HCT116 (cell line): ENCODE measurements around the gene MSI2. TPM values are rescaled to one million over a fixed set of nuclear protein-coding genes. Genes with fewer than 3 reads are reported as not detected.

Source experiments
- ATAC-seq: fragments of 200-7000 bp; cut with Tn5 transposase; 2 replicates; pipeline ENCODE4 v1.9.1; 2020; ENCODE audit warnings: mild to moderate bottlenecking, moderate library complexity
- BruUV-seq: library from RNA; stranded (reverse); fragments of 400-500 nt; replicated peaks from 2 replicates; lab custom pipeline; 2021; lab: Mats Ljungman, UMichigan
- CTCF ChIA-PET: fragments of 300-600 bp; sonication (Branson Sonifier 250); formaldehyde crosslinking; loops from one replicate; lab custom pipeline; 2021; ENCODE audit warnings: antibody characterized with exemption; lab: Charles Lee
- POLR2A ChIA-PET: fragments of 300-600, 350-600 bp; sonication (Branson Sonifier 250); formaldehyde crosslinking; loops from one replicate; lab custom pipeline; 2021; ENCODE audit warnings: antibody characterized with exemption; lab: Charles Lee
- RAD21 ChIA-PET, 2 experiments: fragments of 300-600 bp; sonication (Branson Sonifier 250); formaldehyde crosslinking; loops; one replicate each; lab custom pipeline; 2023; ENCODE audit warnings: low total read pairs in 2 of 2; ENCODE audit not compliant: uncharacterized antibody in 2 of 2, unreplicated experiment in 2 of 2, low non-redundant PET in 1 of 2; lab: Charles Lee
- DNase-seq: peaks from one replicate; pipeline ENCODE4 v3.0.0-alpha.2; 2010; ENCODE audit warnings: low read depth, low spot score
- H2AFZ ChIP-seq: fragments of 200-600 bp; shearing (Covaris generic), sonication (generic); 2 replicates; pipeline ENCODE4 v1.6.1; 2017; ENCODE audit warnings: low read depth, mixed run types, mixed read lengths, antibody characterized with exemption, low read length; ENCODE audit not compliant: poor library complexity, severe bottlenecking
- H3K27ac ChIP-seq: 2 replicates; pipeline ENCODE4 v1.5.1; 2012; ENCODE audit warnings: low read depth, low read length
- H3K27me3 ChIP-seq: fragments of 200-600 bp; sonication (generic); 2 replicates; pipeline ENCODE4 v1.6.1; 2016; ENCODE audit warnings: mixed run types, low read length, mixed read lengths; ENCODE audit not compliant: insufficient read depth
- H3K36me3 ChIP-seq, 2 experiments: fragments of 200-500 bp in 1 of 2; fragments of 200-600 bp in 1 of 2; sonication (Bioruptor generic) in 1 of 2; sonication (generic) in 1 of 2; 2 replicates each; pipeline versions ENCODE4 v1.5.1 to v1.6.1; 2014 to 2016; ENCODE audit warnings: low read length in 2 of 2, inconsistent platforms in 1 of 2, mixed read lengths in 1 of 2, mixed run types in 1 of 2; ENCODE audit not compliant: insufficient read depth in 2 of 2, control insufficient read depth in 1 of 2
- H3K4me1 ChIP-seq, 2 experiments: fragments of 200-600 bp in 1 of 2; sonication (generic) in 1 of 2; 2 replicates each; pipeline versions ENCODE4 v1.5.1 to v1.6.1; 2012 to 2017; ENCODE audit warnings: low read length in 2 of 2, inconsistent platforms in 1 of 2, mild to moderate bottlenecking in 1 of 2, mixed read lengths in 1 of 2, mixed run types in 1 of 2, moderate library complexity in 1 of 2; ENCODE audit not compliant: insufficient read depth in 2 of 2, control insufficient read depth in 1 of 2
- H3K4me2 ChIP-seq: fragments of 200-600 bp; sonication (generic); 2 replicates; pipeline ENCODE4 v1.6.1; 2017; ENCODE audit warnings: mixed run types, low read length, mixed read lengths
- H3K4me3 ChIP-seq, 2 experiments: fragments of 200-600 bp in 1 of 2; sonication (generic) in 1 of 2; replicated peaks in 1 of 2; 2 replicates each; pipeline ENCODE4 v1.5.1; 2011 to 2016; ENCODE audit warnings: low read length in 2 of 2, control low read depth in 1 of 2, low read depth in 1 of 2, mild to moderate bottlenecking in 1 of 2, mixed read lengths in 1 of 2, mixed run types in 1 of 2
- H3K79me2 ChIP-seq: fragments of 200-600 bp; sonication (generic); 2 replicates; pipeline ENCODE4 v1.6.1; 2017; ENCODE audit warnings: mild to moderate bottlenecking, mixed run types, low read length, moderate library complexity, mixed read lengths; ENCODE audit not compliant: insufficient read depth
- H3K9ac ChIP-seq: fragments of 200-600 bp; sonication (generic); 2 replicates; pipeline ENCODE4 v1.6.1; 2016; ENCODE audit warnings: low read length, mixed read lengths
- H3K9me2 ChIP-seq: fragments of 200-600 bp; sonication (generic), shearing (Covaris generic); 2 replicates; pipeline ENCODE4 v1.6.1; 2017; ENCODE audit warnings: mixed run types, mild to moderate bottlenecking, moderate library complexity; ENCODE audit not compliant: insufficient read depth
- H3K9me3 ChIP-seq, 2 experiments: fragments of 200-500 bp in 1 of 2; fragments of 200-600 bp in 1 of 2; sonication (Bioruptor generic) in 1 of 2; sonication (generic) in 1 of 2; 2 replicates each; pipeline ENCODE4 v1.6.1; 2014 to 2017; ENCODE audit warnings: low read length in 2 of 2, mixed read lengths in 2 of 2, inconsistent platforms in 1 of 2, low read depth in 1 of 2, mild to moderate bottlenecking in 1 of 2, mixed run types in 1 of 2, moderate library complexity in 1 of 2; ENCODE audit not compliant: control insufficient read depth in 1 of 2, insufficient read depth in 1 of 2
- H4K20me1 ChIP-seq: fragments of 200-600 bp; sonication (generic), shearing (Covaris generic); 2 replicates; pipeline ENCODE4 v1.6.1; 2017; ENCODE audit warnings: mixed run types, mild to moderate bottlenecking, moderate library complexity; ENCODE audit not compliant: insufficient read depth
- ATF3 ChIP-seq: IDR thresholded peaks from 2 replicates; pipeline ENCODE4 v1.6.1; 2012
- CEBPB ChIP-seq: IDR thresholded peaks from 2 replicates; pipeline ENCODE4 v1.6.1; 2012; ENCODE audit warnings: low read depth
- EZH2 ChIP-seq: fragments of 200-600 bp; sonication (generic); IDR thresholded peaks from 2 replicates; pipeline ENCODE4 v1.6.1; 2017; ENCODE audit warnings: antibody characterized with exemption, mixed run types
- JUND ChIP-seq: IDR thresholded peaks from 2 replicates; pipeline ENCODE4 v1.6.1; 2012
- POLR2A ChIP-seq: IDR thresholded peaks from 2 replicates; pipeline ENCODE4 v1.7.0; 2011; ENCODE audit warnings: borderline replicate concordance; ENCODE audit not compliant: insufficient read depth, insufficient read length; ENCODE audit errors: extremely low read depth
- POLR2AphosphoS5 ChIP-seq: IDR thresholded peaks from 2 replicates; pipeline ENCODE4 v1.6.1; 2011; ENCODE audit warnings: mild to moderate bottlenecking, low read depth, low read length, moderate library complexity
- RAD21 ChIP-seq: IDR thresholded peaks from 2 replicates; pipeline ENCODE4 v1.6.1; 2012; ENCODE audit warnings: low read depth, mild to moderate bottlenecking
- REST ChIP-seq: IDR thresholded peaks from 2 replicates; pipeline ENCODE4 v1.6.1; 2012; ENCODE audit warnings: low read depth
- SP1 ChIP-seq: IDR thresholded peaks from 2 replicates; pipeline ENCODE4 v1.6.1; 2012; ENCODE audit warnings: low read depth
- TCF7L2 ChIP-seq: IDR thresholded peaks from 2 replicates; pipeline ENCODE4 v1.7.0; 2011; ENCODE audit warnings: borderline replicate concordance, inconsistent platforms; ENCODE audit not compliant: insufficient read depth, insufficient read length; ENCODE audit errors: extremely low read depth
- intact Hi-C: fragments of 100-400 bp; cut with micrococcal nuclease; formaldehyde crosslinking; loops from 2 replicates; pipeline ENCODE4 v1.10.0; 2022
- total RNA-seq: library from RNA; stranded (reverse); gene quantifications from one replicate; pipeline ENCODE4 v1.2.1, GENCODE V29; 2021; ENCODE audit not compliant: unreplicated experiment

MSI2 gene
- total RNA-seq, 1 experiment from 2014 or later, result 137 TPM

DNA sequence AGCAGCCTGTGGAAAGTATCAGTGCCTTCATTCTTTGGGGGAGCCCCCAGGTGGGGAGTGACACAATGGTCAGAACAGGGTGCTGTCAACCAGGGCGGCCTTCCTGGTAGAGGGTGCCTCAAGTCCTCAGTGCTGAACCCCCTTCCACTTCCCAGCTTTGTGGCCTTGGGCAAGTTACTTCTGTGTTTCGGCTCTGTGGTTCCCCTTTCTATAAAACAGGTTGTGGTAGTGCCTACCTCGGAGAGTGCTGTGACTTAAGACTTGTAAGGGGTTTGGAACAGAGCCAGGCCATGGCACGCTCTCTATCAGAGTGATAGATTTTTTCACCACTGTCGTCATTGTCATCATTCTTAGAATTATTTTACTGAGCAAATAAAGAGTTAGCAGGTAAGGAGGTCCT is 347.7 kb downstream of the MSI2 start:
- Histone ChIP-seq H3K4me2 (no peak overlapping the region), H3K27ac (no peak overlapping the region), H3K79me2 (no peaks in the 10 kb centered on the region), H3K4me3 (no peak overlapping the region), H3K9me2 (no peaks in the 10 kb centered on the region), H4K20me1 (no peaks in the 10 kb centered on the region), H3K9me3 (no peaks in the 10 kb centered on the region), H2AFZ (no peak overlapping the region), H3K36me3 (no peaks in the 10 kb centered on the region), H3K27me3 (no peaks in the 10 kb centered on the region), H3K4me1 (peaks cover 0 to 7% of the 10 kb centered on the region in 2 experiments; a peak in 1 of 4 replicates), H3K9ac (no peak overlapping the region)
- DNase-seq, result no peak
- no peak for ATAC-seq
- RAD21 ChIA-PET, result no interaction called here
- POLR2A ChIA-PET, result no interaction called here
- TF ChIP-seq RAD21 (no peak), POLR2A (no peak), ATF3 (no peak), JUND (no peak), EZH2 (no peak), REST (no peak), POLR2AphosphoS5 (no peak), SP1 (no peak), TCF7L2 (no peak), CEBPB (no peak)
- BruUV-seq, result no TSS peak
- CTCF ChIA-PET, result no interaction called here
- intact Hi-C loops, result no loop called here
